Measurements from ENCODE around the gene PIGC.

DNA sequence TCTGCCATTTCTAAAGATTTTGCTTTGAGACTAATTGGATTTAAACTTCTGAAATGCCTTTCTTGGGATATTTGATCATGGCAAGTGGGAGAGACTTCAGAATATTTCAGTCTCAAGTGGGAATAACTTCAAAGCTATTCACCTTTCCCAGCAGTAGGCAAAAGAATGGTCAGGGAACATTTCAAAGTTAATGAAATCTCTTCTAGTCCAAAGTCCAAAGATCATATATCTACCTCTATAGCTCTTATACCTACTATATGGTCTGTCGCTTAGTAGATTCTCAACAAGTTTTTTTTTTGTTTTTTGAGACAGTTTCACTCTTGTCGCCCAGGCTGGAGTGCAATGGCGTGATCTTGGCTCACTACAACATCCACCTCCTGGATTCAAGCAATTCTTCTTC, 44.5 kb upstream of the PIGC start:
- TF ChIP-seq, protein P1, sequence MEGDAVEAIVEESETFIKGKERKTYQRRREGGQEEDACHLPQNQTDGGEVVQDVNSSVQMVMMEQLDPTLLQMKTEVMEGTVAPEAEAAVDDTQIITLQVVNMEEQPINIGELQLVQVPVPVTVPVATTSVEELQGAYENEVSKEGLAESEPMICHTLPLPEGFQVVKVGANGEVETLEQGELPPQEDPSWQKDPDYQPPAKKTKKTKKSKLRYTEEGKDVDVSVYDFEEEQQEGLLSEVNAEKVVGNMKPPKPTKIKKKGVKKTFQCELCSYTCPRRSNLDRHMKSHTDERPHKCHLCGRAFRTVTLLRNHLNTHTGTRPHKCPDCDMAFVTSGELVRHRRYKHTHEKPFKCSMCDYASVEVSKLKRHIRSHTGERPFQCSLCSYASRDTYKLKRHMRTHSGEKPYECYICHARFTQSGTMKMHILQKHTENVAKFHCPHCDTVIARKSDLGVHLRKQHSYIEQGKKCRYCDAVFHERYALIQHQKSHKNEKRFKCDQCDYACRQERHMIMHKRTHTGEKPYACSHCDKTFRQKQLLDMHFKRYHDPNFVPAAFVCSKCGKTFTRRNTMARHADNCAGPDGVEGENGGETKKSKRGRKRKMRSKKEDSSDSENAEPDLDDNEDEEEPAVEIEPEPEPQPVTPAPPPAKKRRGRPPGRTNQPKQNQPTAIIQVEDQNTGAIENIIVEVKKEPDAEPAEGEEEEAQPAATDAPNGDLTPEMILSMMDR (IDR thresholded peaks at IDR 0.05), result no peak
- TF ChIP-seq POLR2A (IDR thresholded peaks at IDR 0.05) (no peak), EP300 (IDR thresholded peaks at IDR 0.05) (no peak)

Data from gastroesophageal sphincter (tissue), 3 donors.